HG03378 (cell line): ENCODE data around the gene RINT1.

Experiments
- ATAC-seq: cut with Tn5 transposase; IDR thresholded peaks from one replicate; pipeline ENCODE4 v1.9.1; 2021; ENCODE audit warnings: mild to moderate bottlenecking, moderate library complexity; ENCODE audit not compliant: unreplicated experiment

RINT1 gene

GRCh38 chr7:105530546-105530945, 1.5 kb upstream of the RINT1 start:
- ATAC-seq: no peak

GRCh38 chr7:105532709-105533460, 884 bp downstream of the RINT1 start:
- ATAC-seq: no peak

DNA sequence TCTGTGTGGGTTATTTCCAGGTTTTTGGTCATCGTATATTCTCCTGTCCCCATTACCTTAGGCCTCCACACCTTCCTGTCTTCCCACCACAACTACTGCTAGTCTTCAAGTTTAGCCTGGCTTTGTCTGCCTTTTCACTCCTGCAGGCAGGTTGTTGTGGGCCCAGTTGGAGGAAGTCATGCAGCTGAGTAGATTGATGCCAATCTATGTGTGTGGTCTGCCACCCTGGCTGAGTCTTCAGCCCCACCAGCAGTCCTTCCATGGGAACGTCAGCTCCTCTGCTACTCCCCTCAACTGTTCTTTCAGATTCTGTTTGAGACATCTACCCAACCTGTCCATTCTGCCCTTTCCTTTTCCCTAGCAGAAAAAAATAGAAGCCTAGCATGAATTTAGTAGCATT, 6.3 kb downstream of the RINT1 start:
- no peak for ATAC-seq

DNA sequence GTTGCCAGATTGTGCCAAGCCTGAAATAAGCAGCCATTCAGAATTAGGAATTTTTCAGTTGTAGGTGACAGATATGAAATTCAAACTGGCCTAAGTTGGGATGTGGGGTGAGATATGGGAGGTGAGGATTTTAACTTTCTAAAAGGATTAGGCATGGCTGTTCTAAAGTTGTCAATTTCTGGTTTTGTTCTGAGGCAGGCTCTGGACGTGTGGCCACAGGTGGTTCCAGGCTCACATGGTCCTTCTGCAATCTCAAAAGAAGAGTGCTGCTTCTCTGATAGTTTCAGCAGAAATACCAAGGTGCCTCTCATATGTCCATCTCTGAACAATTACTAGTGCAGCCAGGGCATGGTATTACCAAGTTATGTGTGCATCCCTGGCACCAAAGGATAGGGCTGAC, 27.9 kb downstream of the RINT1 start:
- ATAC-seq: no peak

DNA sequence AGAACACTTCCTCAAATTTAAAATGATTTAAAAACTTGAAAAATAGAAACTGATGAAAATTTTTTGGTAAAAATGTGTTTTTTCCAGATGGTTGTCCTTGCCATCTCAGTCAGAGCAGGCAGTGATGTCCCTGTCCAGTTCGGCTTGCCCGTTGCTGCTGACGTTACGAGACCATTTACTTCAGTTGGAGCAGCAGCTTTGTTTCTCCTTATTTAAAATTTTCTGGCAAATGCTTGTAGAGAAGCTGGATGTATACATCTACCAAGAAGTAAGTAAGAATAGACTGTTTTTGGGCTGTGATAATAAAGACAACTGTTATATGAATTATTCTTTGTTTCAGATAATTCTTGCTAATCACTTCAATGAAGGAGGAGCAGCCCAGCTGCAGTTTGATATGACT, 33.2 kb downstream of the RINT1 start:
- ATAC-seq: no peak

GRCh38 chr7:105567024-105567423, 35.0 kb downstream of the RINT1 start:
- no peak for ATAC-seq

DNA sequence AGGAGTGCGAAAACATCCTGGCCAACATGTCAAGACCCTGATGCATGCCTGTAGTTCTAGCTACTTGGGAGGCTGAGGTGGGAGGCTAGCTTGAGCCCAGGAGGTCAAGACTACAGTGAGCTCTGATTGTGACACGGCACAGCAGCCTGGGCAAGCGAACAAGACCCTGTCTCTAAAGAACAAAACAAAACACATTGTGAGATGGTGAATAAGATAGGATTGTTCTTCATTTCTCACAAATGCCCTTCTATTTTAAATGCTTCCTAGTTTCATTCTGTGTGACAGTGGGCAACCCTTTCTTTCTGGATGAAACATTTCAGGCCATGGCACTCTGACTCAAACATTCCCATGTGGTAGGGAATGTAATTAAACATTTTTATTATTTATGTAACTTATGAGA, 35.8 kb downstream of the RINT1 start:
- ATAC-seq: no peak

DNA sequence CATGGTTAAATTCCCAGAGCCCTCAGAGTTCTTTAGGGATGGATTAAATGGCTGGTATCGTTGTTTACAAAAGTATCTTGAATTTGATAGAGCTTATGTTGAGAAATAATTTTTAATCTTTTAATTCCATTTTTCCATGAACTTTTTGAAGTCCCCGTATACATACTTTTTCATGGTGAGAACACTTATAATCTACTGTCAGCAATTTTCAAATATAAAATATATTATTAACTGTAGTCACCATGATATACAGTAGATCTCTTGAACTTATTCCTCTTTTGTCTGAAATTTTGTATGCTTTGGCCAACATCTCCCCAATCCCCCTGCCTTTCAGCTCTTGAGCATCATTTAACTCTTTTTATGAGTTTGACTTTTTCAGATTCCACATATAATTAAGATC, 39.9 kb downstream of the RINT1 start:
- ATAC-seq: no peak

- no peak for ATAC-seq
Measured at GRCh38 chr7:105577251-105577650, 45.2 kb downstream of the RINT1 start.

GRCh38 chr7:105578496-105578895, 46.5 kb downstream of the RINT1 start:
- ATAC-seq: no peak

GRCh38 chr7:105580022-105580740, 48.2 kb downstream of the RINT1 start:
- ATAC-seq: no peak

DNA sequence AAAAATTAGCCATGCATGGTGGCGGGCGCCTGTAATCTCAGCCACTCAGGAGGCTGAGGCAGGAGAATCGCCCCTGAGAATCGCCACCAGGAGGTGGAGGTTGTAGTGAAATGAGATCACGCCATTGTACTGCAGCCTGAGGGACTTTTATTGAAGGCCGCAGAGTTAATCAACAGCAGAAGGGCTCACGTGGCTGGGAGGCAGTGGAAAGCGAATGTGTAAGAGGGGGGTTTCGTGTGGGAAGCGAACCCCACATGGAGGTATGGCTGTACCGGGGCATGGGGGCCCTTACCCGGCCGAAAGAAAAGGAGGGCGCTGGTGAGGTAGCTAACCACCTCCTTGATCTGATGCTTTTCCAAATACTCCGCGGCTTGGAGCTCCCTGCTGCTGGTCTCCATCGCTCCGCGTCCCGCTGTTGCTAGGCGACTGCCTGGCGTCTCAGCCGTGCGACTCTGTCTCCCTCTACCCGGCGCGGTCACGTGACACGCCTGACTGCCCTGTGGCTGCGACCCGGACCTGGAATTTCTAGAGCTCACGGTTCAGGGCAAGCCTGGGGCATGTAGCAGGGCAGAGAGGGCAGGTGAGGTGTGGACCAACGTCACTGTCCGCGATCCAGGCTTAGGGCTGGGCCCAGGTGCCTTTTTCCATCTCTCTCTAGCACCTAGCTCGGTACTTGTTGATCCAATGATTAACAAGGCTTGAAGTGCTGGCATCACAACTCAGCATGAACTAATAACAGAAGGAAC, 49.2 kb downstream of the RINT1 start, which contains the start of gene EFCAB10:
EFCAB10 (minus strand) TSS at position 428 of the 746 bp plus-strand sequence; CDS start at position 398, 30 bp downstream.
- peak; percentile 50 for ATAC-seq

GRCh38 chr7:105583061-105583460, 51.1 kb downstream of the RINT1 start:
- no peak for ATAC-seq

- ATAC-seq: no peak
Measured at GRCh38 chr7:105584165-105584564, 52.2 kb downstream of the RINT1 start.

DNA sequence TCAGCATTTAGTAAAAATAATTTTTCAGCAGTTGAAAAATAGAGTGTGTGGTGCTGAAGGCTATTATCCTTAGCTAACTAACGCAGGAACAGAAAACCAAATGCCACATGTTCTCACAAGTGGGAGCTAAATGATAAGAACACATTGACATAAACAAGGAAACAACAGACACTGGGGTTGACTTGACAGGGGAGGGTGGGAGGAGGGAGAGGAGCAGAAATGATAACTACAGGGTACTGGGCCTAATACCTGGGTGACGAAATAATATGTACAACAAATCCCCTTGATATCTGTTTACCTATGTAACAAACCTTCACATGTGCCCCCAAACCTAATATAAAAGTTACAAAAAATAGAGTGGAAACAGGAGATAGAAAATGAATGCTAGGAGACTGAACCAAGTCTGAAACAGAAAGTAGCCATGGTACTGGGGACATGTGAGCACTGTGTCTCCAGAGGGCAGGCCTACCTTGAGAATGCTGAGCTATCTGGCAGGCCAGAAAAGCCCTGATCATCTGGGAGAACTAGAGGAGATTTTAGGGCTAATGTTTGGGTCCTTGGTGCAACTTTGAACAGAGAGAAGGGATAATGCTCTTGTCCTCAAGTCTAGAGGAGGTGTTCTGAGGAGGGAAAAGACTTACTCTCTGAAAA, 54.0 kb downstream of the RINT1 start:
- ATAC-seq: no peak

DNA sequence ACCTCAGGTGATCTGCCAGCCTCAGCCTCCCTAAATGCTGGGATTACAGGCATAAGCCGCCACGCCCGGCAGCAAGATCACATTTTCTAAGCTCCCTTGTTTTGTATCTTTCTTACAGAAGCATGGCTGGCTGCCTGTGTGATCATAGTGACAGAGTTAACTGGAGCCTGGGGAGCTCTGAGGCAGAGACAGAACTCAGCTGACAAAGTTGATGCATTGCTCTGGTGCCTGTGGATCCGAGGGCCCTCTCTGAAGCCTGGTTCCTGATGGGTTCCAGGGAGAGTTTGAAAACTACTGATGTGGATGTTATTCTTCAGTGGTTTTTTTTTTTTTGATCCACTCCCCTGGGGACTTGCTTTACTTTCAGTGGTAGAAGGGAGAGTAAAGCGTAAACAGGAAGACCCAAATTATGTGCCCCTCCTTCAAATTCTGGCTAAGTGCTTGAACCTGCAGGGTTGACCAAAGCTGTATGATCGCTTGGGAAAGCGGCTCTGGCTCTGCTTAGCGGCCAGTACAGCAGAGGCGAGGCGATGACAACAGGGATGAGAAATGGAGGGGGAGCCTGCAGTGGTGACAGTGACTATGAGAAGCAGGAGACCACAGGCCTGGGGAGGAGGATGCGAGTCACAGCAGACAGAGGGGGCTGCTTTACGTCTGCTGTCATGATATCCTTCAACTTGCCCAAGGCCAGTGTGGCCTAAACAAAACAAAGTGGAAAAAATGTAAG, 56.1 kb downstream of the RINT1 start:
- no peak for ATAC-seq

GRCh38 chr7:105589356-105590077, 57.5 kb downstream of the RINT1 start:
- peak; percentile 85 for ATAC-seq

GRCh38 chr7:105590793-105591192, 58.8 kb downstream of the RINT1 start:
- ATAC-seq: no peak

DNA sequence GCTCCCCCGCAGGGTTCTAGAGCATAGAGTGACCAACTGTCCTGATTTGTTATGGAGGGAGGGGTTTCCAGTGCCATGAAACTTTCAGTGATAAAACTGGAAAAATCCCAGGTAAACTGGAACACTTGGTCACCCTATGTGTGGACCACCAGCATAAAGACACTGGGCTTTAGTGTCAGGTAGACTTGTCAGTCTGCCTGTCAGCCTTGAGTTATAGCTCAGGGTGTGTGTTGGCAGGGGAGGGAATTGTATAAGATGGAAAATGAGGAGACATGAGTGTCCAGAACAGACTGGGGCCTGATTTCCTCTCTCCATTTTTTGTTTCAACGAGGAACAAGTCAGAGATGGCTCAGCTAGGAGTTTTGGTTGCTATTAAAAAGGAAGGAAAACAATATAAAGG, 59.5 kb downstream of the RINT1 start:
- no peak for ATAC-seq

GRCh38 chr7:105594034-105594433, 62.0 kb downstream of the RINT1 start:
- no peak for ATAC-seq
